Sigmoid colon (tissue), 4 donors: Measurements from ENCODE around the gene PPP3R1.

Experiments
- EP300 ChIP-seq, 4 donors: sonication (generic); formaldehyde crosslinking; IDR thresholded peaks; one replicate each; pipeline ENCODE4 v1.6.1; 2017; ENCODE audit warnings: antibody characterized with exemption in 4 of 4
- POLR2A ChIP-seq, 2 donors: fragments of 450-650 bp; IDR thresholded peaks; one replicate each; pipeline ENCODE4 v1.6.1; 2016; ENCODE audit warnings: antibody characterized with exemption in 2 of 2, mild to moderate bottlenecking in 2 of 2, moderate library complexity in 2 of 2
- POLR2AphosphoS5 ChIP-seq, 4 donors: sonication (generic); formaldehyde crosslinking; IDR thresholded peaks; one replicate each; pipeline ENCODE4 v1.6.1; 2017; ENCODE audit warnings: antibody characterized with exemption in 4 of 4
- TF ChIP-seq, protein P1 (sequence below), 4 experiments: fragments of 450-650 bp in 3 of 4; fragments of 200-600 bp in 1 of 4; IDR thresholded peaks; one replicate each; pipeline ENCODE4 v1.5.1; 2016 to 2019; ENCODE audit warnings: antibody characterized with exemption in 4 of 4, mild to moderate bottlenecking in 3 of 4, moderate library complexity in 2 of 4

DNA sequence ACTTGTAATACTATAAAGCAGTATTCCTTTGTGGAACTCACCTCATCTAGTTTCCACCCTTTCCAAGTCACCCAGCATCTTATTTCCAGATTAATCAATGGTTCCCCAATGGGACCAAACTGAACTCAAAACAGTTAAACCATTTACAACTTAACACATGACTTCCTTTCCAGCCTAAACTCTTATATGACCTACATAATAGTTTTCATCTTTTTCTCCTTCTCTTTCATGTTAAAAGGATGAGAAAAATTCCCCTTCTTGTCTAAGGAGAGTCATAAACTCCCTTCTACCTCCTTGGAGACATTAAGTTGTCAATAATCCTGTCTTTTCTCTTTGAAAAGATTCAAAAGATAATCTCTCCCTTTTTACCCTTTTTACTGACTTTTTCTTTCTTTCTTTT, 6.7 kb downstream of the PPP3R1 start:
- TF ChIP-seq, protein P1, sequence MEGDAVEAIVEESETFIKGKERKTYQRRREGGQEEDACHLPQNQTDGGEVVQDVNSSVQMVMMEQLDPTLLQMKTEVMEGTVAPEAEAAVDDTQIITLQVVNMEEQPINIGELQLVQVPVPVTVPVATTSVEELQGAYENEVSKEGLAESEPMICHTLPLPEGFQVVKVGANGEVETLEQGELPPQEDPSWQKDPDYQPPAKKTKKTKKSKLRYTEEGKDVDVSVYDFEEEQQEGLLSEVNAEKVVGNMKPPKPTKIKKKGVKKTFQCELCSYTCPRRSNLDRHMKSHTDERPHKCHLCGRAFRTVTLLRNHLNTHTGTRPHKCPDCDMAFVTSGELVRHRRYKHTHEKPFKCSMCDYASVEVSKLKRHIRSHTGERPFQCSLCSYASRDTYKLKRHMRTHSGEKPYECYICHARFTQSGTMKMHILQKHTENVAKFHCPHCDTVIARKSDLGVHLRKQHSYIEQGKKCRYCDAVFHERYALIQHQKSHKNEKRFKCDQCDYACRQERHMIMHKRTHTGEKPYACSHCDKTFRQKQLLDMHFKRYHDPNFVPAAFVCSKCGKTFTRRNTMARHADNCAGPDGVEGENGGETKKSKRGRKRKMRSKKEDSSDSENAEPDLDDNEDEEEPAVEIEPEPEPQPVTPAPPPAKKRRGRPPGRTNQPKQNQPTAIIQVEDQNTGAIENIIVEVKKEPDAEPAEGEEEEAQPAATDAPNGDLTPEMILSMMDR (IDR thresholded peaks at IDR 0.05), result no peak
- TF ChIP-seq POLR2AphosphoS5 (IDR thresholded peaks at IDR 0.05), result no peak
- TF ChIP-seq POLR2A (IDR thresholded peaks at IDR 0.05), result no peak
- TF ChIP-seq EP300 (IDR thresholded peaks at IDR 0.05), result no peak
